ENCODE measurements around the gene INSYN2B. TPM values are rescaled to one million over a fixed set of nuclear protein-coding genes. Genes with fewer than 3 reads are reported as not detected.

Gene INSYN2B
- total RNA-seq, 2 experiments from 2014 or later = not detected

- DNase-seq (no peak), ATAC-seq (no peak)
- POLR2A ChIA-PET = no interaction called here
- CTCF ChIA-PET = interaction anchor here (0.8 kb wide), 1 partner anchor 248 kb away, joined by 3 read pairs; no protein-coding TSS in a partner anchor
- intact Hi-C loops (cut with micrococcal nuclease) = no loop called here
- Mint-ChIP-seq H3K27me3 (no peaks in the 10 kb centered on the region), H3K9me3 (no peaks in the 10 kb centered on the region), H3K27ac (no peak overlapping the region), H3K36me3 (ENCODE audit: low read depth) (peaks cover 25% of the 10 kb centered on the region), H3K4me1 (ENCODE audit: low read depth) (peaks cover 8% of the 10 kb centered on the region), H3K4me3 (no peak overlapping the region)
- TF ChIP-seq CTCF (IDR thresholded peaks at IDR 0.05) = no peak
Measured at GRCh38 chr5:169826618-169827017, 153.7 kb downstream of the INSYN2B start.

DNA sequence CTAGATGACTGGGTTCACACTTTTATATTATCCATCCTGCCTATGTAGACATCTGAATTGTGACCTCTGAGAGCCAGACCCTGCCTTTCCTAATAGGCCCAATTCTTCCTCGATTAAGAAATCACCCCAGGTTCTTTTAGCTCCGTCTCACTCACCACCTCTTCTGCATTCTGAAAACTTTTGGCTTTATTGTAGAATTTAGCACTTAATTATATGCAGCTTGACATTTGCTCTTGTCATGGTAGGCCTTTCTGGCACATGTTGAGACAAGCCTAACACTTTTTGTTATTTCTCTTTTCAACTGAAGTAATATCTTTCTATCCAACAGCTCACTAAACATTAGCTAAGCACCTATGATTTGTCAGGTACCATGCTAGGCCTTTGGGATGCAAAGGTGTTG, 163.3 kb downstream of the INSYN2B start:
- Mint-ChIP-seq H3K27ac (no peak overlapping the region), H3K4me1 (ENCODE audit: low read depth) (peaks cover 4% of the 10 kb centered on the region), H3K9me3 (no peaks in the 10 kb centered on the region), H3K36me3 (ENCODE audit: low read depth) (peaks cover 60% of the 10 kb centered on the region), H3K27me3 (no peaks in the 10 kb centered on the region), H3K4me3 (no peak overlapping the region)
- TF ChIP-seq CTCF (IDR thresholded peaks at IDR 0.05) = no peak
- no peak for ATAC-seq
- DNase-seq = no peak
- CTCF ChIA-PET = no interaction called here
- intact Hi-C loops (cut with micrococcal nuclease) = no loop called here
- POLR2A ChIA-PET = no interaction called here

GRCh38 chr5:169814522-169814921, 165.8 kb downstream of the INSYN2B start:
- no peaks in the 10 kb centered on the region for H3K9me3 Mint-ChIP-seq
- H3K36me3 Mint-ChIP-seq (ENCODE audit: low read depth) = peaks cover 69% of the 10 kb centered on the region
- CTCF ChIA-PET = no interaction called here
- DNase-seq (no peak), ATAC-seq (no peak)
- H3K27ac Mint-ChIP-seq = no peak overlapping the region
- H3K4me3 Mint-ChIP-seq = no peak overlapping the region
- POLR2A ChIA-PET = no interaction called here
- TF ChIP-seq CTCF (IDR thresholded peaks at IDR 0.05) = no peak
- no peaks in the 10 kb centered on the region for H3K27me3 Mint-ChIP-seq
- peaks cover 8% of the 10 kb centered on the region for H3K4me1 Mint-ChIP-seq (ENCODE audit: low read depth)
- intact Hi-C loops (cut with micrococcal nuclease) = no loop called here

Small RNAs within 50 kb of the gene (microRNA-seq; reads per million reads assigned to microRNA genes)
- not detected for gene MIR378E (ENCODE audit: borderline microRNAs expressed, borderline replicate concordance)

Other genes with a start within 250 kb of the INSYN2B start
- not detected for gene FOXI1, start 125.4 kb upstream of the INSYN2B start, total RNA-seq